Gastroesophageal sphincter (tissue), 4 donors: ENCODE measurements around the gene ROR1. TPM values are rescaled to one million over a fixed set of nuclear protein-coding genes. Genes with fewer than 3 reads are reported as not detected.

Source experiments
- ATAC-seq: fragments of 150-250 bp; one replicate; pipeline ENCODE4 v1.9.1; 2016; ENCODE audit warnings: mild to moderate bottlenecking, moderate library complexity
- H3K27ac ChIP-seq, 4 donors: fragments of 200-600 bp; sonication (generic) in 3 of 4; 1 replicate in 3 of 4; 2 replicates in 1 of 4; pipeline ENCODE4 v1.5.1; 2016 to 2019
- H3K27me3 ChIP-seq: fragments of 200-600 bp; sonication (generic); one replicate; pipeline ENCODE4 v1.5.1; 2019
- H3K36me3 ChIP-seq, 2 donors: fragments of 200-600 bp; sonication (generic); one replicate each; pipeline ENCODE4 v1.5.1; 2019; ENCODE audit warnings: control low read depth in 1 of 2
- H3K4me1 ChIP-seq, 3 donors: fragments of 200-600 bp; sonication (generic); 1 replicate in 2 of 3; 2 replicates in 1 of 3; pipeline ENCODE4 v1.5.1; 2016 to 2019; ENCODE audit warnings: control low read depth in 2 of 3
- H3K4me3 ChIP-seq, 2 donors: fragments of 200-600 bp; sonication (generic); one replicate each; pipeline ENCODE4 v1.5.1; 2019; ENCODE audit warnings: mild to moderate bottlenecking in 1 of 2, moderate library complexity in 1 of 2
- H3K9me3 ChIP-seq, 3 donors: fragments of 200-600 bp; sonication (generic); one replicate each; pipeline ENCODE4 v1.5.1; 2017 to 2019; ENCODE audit warnings: control low read depth in 2 of 3
- CTCF ChIP-seq, 4 experiments: fragments of 200-600 bp in 2 of 4; fragments of 450-650 bp in 2 of 4; sonication (generic) in 1 of 4; IDR thresholded peaks; one replicate each; pipeline ENCODE4 v1.5.1; 2017 to 2019; ENCODE audit warnings: antibody characterized with exemption in 4 of 4, mild to moderate bottlenecking in 2 of 4, moderate library complexity in 2 of 4
- EP300 ChIP-seq: sonication (generic); formaldehyde crosslinking; IDR thresholded peaks from one replicate; pipeline ENCODE4 v1.6.1; 2017; ENCODE audit warnings: antibody characterized with exemption, mild to moderate bottlenecking
- POLR2A ChIP-seq, 2 donors: fragments of 450-650 bp; IDR thresholded peaks; one replicate each; pipeline ENCODE4 v1.6.1; 2017; ENCODE audit warnings: antibody characterized with exemption in 2 of 2, mild to moderate bottlenecking in 2 of 2, moderate library complexity in 1 of 2
- POLR2AphosphoS5 ChIP-seq: sonication (generic); formaldehyde crosslinking; IDR thresholded peaks from one replicate; pipeline ENCODE4 v1.6.1; 2017; ENCODE audit warnings: antibody characterized with exemption
- WGBS, 2 donors: methylation state at CpG; one replicate each; pipeline ENCODE4 v1.1.5; 2018; ENCODE audit warnings: low coverage in 1 of 2; 5-methylcytosine and 5-hydroxymethylcytosine counted together
- total RNA-seq, 4 donors: library from RNA; depleted of rRNA; stranded (reverse); fragments of >200 nt; gene quantifications; one replicate each; pipeline ENCODE4 v1.1.0, GENCODE V29; 2016

ROR1 gene
- total RNA-seq, 4 donors from 2014 or later: 5.0 to 38.0 (median 8.3) TPM

- no peaks in the 10 kb centered on the region for H3K27me3 ChIP-seq
- H3K27ac ChIP-seq: no peak overlapping the region
- 100% methylated on average over 1 to 2 of the region's 2 CpGs for WGBS, 2 donors
- no peaks in the 10 kb centered on the region for H3K36me3 ChIP-seq
- peaks cover 0 to 23% (median 0%) of the 10 kb centered on the region in 3 donors for H3K9me3 ChIP-seq
- H3K4me3 ChIP-seq: no peak overlapping the region
- no peaks in the 10 kb centered on the region for H3K4me1 ChIP-seq
- no peak for TF ChIP-seq POLR2AphosphoS5
- ATAC-seq: no peak
These were observed 281.5 kb downstream of the ROR1 start for GRCh38 chr1:64055310-64055709.

- no peaks in the 10 kb centered on the region for H3K4me1 ChIP-seq
- H3K27ac ChIP-seq: no peak overlapping the region
- no peak for ATAC-seq
- H3K4me3 ChIP-seq: no peak overlapping the region
- H3K36me3 ChIP-seq: no peaks in the 10 kb centered on the region
- WGBS, 2 donors: 92 to 100% methylated on average over 1 to 4 of the region's 4 CpGs
- no peaks in the 10 kb centered on the region for H3K27me3 ChIP-seq
- H3K9me3 ChIP-seq: peaks cover 0 to 23% (median 0%) of the 10 kb centered on the region in 3 donors
- no peak for TF ChIP-seq POLR2A (IDR thresholded peaks at IDR 0.05)
- no peak for TF ChIP-seq EP300
- TF ChIP-seq CTCF (IDR thresholded peaks at IDR 0.05): no peak
- no peak for TF ChIP-seq POLR2AphosphoS5
These were observed 285.7 kb downstream of the ROR1 start for GRCh38 chr1:64059556-64059955.

- no peak overlapping the region for H3K4me3 ChIP-seq
- peaks cover 0 to 23% (median 0%) of the 10 kb centered on the region in 3 donors for H3K9me3 ChIP-seq
- ATAC-seq: no peak
- H3K36me3 ChIP-seq: no peaks in the 10 kb centered on the region
- no peak for TF ChIP-seq CTCF (IDR thresholded peaks at IDR 0.05)
- TF ChIP-seq EP300: no peak
- TF ChIP-seq POLR2AphosphoS5: no peak
- no peak for TF ChIP-seq POLR2A (IDR thresholded peaks at IDR 0.05)
- H3K27ac ChIP-seq: no peak overlapping the region
- no peaks in the 10 kb centered on the region for H3K27me3 ChIP-seq
- 83 to 96% methylated on average over 1 to 2 of the region's 2 CpGs for WGBS, 2 donors
- H3K4me1 ChIP-seq: no peaks in the 10 kb centered on the region
These were observed 286.9 kb downstream of the ROR1 start for GRCh38 chr1:64060611-64061302.

- H3K27me3 ChIP-seq: no peaks in the 10 kb centered on the region
- 78 to 88% methylated on average over 1 to 2 of the region's 2 CpGs for WGBS, 2 donors
- H3K9me3 ChIP-seq: peaks cover 0 to 23% (median 0%) of the 10 kb centered on the region in 3 donors
- H3K4me1 ChIP-seq: no peaks in the 10 kb centered on the region
- H3K27ac ChIP-seq: no peak overlapping the region
- TF ChIP-seq EP300: no peak
- TF ChIP-seq POLR2A (IDR thresholded peaks at IDR 0.05): no peak
- no peak for TF ChIP-seq POLR2AphosphoS5
- TF ChIP-seq CTCF (IDR thresholded peaks at IDR 0.05): no peak
- no peak overlapping the region for H3K4me3 ChIP-seq
- ATAC-seq: no peak
- H3K36me3 ChIP-seq: no peaks in the 10 kb centered on the region
These were observed 287.8 kb downstream of the ROR1 start for GRCh38 chr1:64061430-64062104.

GRCh38 chr1:64062529-64062928 is 288.7 kb downstream of the ROR1 start:
- Histone ChIP-seq H3K4me1 (no peaks in the 10 kb centered on the region), H3K9me3 (peaks cover 0 to 19% (median 0%) of the 10 kb centered on the region in 3 donors), H3K4me3 (no peak overlapping the region), H3K27ac (no peak overlapping the region), H3K27me3 (no peaks in the 10 kb centered on the region), H3K36me3 (no peaks in the 10 kb centered on the region)
- WGBS, 2 donors: 88 to 93% methylated on average over 3 to 5 of the region's 6 CpGs
- no peak for TF ChIP-seq EP300
- no peak for TF ChIP-seq POLR2A (IDR thresholded peaks at IDR 0.05)
- no peak for TF ChIP-seq POLR2AphosphoS5
- TF ChIP-seq CTCF (IDR thresholded peaks at IDR 0.05): no peak
- ATAC-seq: no peak
